Heart right ventricle (tissue), 16 donors: Measurements from ENCODE around the gene SLC10A3. TPM values are rescaled to one million over a fixed set of nuclear protein-coding genes. Genes with fewer than 3 reads are reported as not detected.

Experiments
- ATAC-seq, 8 donors: fragments of 200-7000 bp; cut with Tn5 transposase; one replicate each; pipeline ENCODE4 v1.9.1; 2020; ENCODE audit warnings: mild to moderate bottlenecking in 8 of 8, moderate library complexity in 8 of 8, moderate number of reproducible peaks in 1 of 8
- DNase-seq, 2 donors: peaks; one replicate each; pipeline ENCODE4 v3.0.0-alpha.2; 2020
- H3K27ac ChIP-seq, 10 donors: fragments of 200-600 bp; sonication (generic) in 2 of 10; one replicate each; pipeline versions ENCODE4 v1.5.0 to v1.8.0; 2020 to 2022; ENCODE audit warnings: mild to moderate bottlenecking in 3 of 10
- H3K27me3 ChIP-seq, 7 donors: fragments of 200-600 bp; one replicate each; pipeline ENCODE4 v1.8.0; 2021 to 2022; ENCODE audit warnings: mild to moderate bottlenecking in 2 of 7
- H3K36me3 ChIP-seq, 9 donors: fragments of 200-600 bp; sonication (generic) in 1 of 9; one replicate each; pipeline versions ENCODE4 v1.5.0 to v1.8.0; 2020 to 2022; ENCODE audit warnings: mild to moderate bottlenecking in 2 of 9
- H3K4me1 ChIP-seq, 9 donors: fragments of 200-600 bp; sonication (generic) in 1 of 9; one replicate each; pipeline versions ENCODE4 v1.5.0 to v1.8.0; 2020 to 2022; ENCODE audit warnings: mild to moderate bottlenecking in 4 of 9
- H3K4me3 ChIP-seq, 10 donors: fragments of 200-600 bp; sonication (generic) in 2 of 10; one replicate each; pipeline versions ENCODE4 v1.5.0 to v1.8.0; 2020 to 2022; ENCODE audit warnings: mild to moderate bottlenecking in 7 of 10, moderate library complexity in 2 of 10
- H3K9me3 ChIP-seq, 11 donors: fragments of 200-600 bp in 10 of 11; sonication (generic) in 2 of 11; one replicate each; pipeline versions ENCODE4 v1.5.0 to v1.8.0; 2013 to 2022; ENCODE audit warnings: mild to moderate bottlenecking in 2 of 11, control low read depth in 1 of 11, moderate library complexity in 1 of 11
- WGBS, 2 donors: extraction: QIAGEN DNeasy Blood & Tissue Kit; methylation state at CpG; one replicate each; pipeline ENCODE4 v1.1.7; 2013; ENCODE audit warnings: inconsistent platforms in 1 of 2; 5-methylcytosine and 5-hydroxymethylcytosine counted together
- intact Hi-C, 10 donors: fragments of 100-400 bp; cut with DNase I; formaldehyde crosslinking; loops; one replicate each; pipeline versions ENCODE4 v1.11.1 to v1.14.2; 2022
- polyA plus RNA-seq, 2 donors: library from polyadenylated mRNA; stranded (reverse); fragments of 200-250 nt; gene quantifications; one replicate each; pipeline ENCODE4 v1.2.3, GENCODE V29; 2013
- total RNA-seq, 10 donors: library from RNA; stranded (reverse); fragmentation: NEBNext Ultra II Directional in 3 of 10; extraction: Animal tissue kit (Norgen Biotek cat#: 25700) in 3 of 10; gene quantifications; one replicate each; pipeline versions ENCODE4 v1.2.1 to v1.2.4, GENCODE V29; 2021 to 2023
- TF ChIP-seq, protein P1 (sequence below), 9 donors: fragments of 200-600 bp; sonication (generic) in 2 of 9; IDR thresholded peaks; one replicate each; pipeline versions ENCODE4 v1.5.0 to v1.8.0; 2021 to 2022; ENCODE audit warnings: antibody characterized with exemption in 9 of 9, mild to moderate bottlenecking in 5 of 9, moderate library complexity in 1 of 9
- donor health status: Arrhythmogenic right ventricular cardiomyopathy.
- donor health status: ischemic (EF 13 %, LVEDD 7.1; RV severe dilation, severe dysfunction).
- donor health status: healthy with polysubstance abuse.
- donor health status: DM: no; HTN: yes; CAD: no.
- donor health status: DM: no; HTN: no; CAD: no.
- donor health status: ischemic (EF 25% LVEDD 6.9; RV normal size, moderate dysfunction).
- donor health status: ischemic (EF 25% LVEDD 5.7; RV mildly dilated, moderate dysfunction).
- donor health status: healthy.
- donor health status: DM: yes; HTN: yes; CAD: no.
- donor health status: Ischemic cardiomyopathy.
- donor health status: ischemic (EF 35%, LVEDD 5.7; RV mildly dilated, moderate dysfunction).
- donor health status: nonischemic (EF 11% LVEDD 7.7; RV severe dilation, severe dysfunction).
- donor health status: DM: yes; HTN: yes; CAD: no.
- donor health status: PGD.
- donor health status: ischemic (EF 29% LVEDD 5.4; RV normal size, mild dysfunction).
- donor health status: nonischemic (EF 23%, LVEDD 6.1; RV moderate dilation, normal function).

SLC10A3 gene
- total and polyA plus RNA-seq, 12 donors: 8.7 to 38.1 (median 12.1) TPM

DNA sequence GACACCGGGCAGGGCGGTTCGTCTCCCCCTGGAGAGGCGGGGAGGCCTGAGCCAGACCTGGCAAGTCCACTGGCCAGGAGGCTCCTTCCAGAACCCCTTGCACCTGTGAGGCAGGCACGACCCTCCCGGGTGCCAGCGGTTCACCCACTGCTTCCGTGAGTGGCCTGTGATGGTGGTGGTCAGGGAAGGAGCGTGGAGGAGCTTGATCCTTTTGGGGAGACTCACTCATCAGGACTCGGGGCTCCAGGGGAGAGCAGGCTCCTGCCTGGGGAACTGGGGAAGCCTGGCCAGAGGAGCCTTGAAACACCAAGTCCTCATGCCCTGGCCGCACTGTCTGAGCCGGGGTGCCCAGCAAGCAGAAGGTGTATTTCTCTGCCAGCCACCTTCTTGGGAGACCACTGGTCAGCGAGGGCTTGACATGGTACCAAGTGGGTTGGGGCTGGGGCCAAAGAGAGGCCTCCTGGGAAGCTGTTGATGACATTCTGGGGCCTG is 45.6 kb downstream of the SLC10A3 start:
- H3K27ac ChIP-seq: peak overlapping the region in 8 of 10 donors; percentile 75 to 86 (median 81)
- no peaks in the 10 kb centered on the region for H3K9me3 ChIP-seq
- DNase-seq (no peak), ATAC-seq (peak in 1 of 8 donors; percentile 21)
- H3K4me3 ChIP-seq: peak overlapping the region; percentile 44 to 72 (median 65)
- H3K27me3 ChIP-seq: no peaks in the 10 kb centered on the region
- intact Hi-C loops: no loop called here
- H3K36me3 ChIP-seq: peaks cover 0 to 61% (median 12%) of the 10 kb centered on the region in 9 donors
- TF ChIP-seq, protein P1, sequence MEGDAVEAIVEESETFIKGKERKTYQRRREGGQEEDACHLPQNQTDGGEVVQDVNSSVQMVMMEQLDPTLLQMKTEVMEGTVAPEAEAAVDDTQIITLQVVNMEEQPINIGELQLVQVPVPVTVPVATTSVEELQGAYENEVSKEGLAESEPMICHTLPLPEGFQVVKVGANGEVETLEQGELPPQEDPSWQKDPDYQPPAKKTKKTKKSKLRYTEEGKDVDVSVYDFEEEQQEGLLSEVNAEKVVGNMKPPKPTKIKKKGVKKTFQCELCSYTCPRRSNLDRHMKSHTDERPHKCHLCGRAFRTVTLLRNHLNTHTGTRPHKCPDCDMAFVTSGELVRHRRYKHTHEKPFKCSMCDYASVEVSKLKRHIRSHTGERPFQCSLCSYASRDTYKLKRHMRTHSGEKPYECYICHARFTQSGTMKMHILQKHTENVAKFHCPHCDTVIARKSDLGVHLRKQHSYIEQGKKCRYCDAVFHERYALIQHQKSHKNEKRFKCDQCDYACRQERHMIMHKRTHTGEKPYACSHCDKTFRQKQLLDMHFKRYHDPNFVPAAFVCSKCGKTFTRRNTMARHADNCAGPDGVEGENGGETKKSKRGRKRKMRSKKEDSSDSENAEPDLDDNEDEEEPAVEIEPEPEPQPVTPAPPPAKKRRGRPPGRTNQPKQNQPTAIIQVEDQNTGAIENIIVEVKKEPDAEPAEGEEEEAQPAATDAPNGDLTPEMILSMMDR (IDR thresholded peaks at IDR 0.05): no peak
- 46 to 54% methylated on average over 12 to 13 of the region's 13 CpGs for WGBS, 2 donors
- H3K4me1 ChIP-seq: peaks cover 0 to 21% (median 11%) of the 10 kb centered on the region in 9 donors

DNA sequence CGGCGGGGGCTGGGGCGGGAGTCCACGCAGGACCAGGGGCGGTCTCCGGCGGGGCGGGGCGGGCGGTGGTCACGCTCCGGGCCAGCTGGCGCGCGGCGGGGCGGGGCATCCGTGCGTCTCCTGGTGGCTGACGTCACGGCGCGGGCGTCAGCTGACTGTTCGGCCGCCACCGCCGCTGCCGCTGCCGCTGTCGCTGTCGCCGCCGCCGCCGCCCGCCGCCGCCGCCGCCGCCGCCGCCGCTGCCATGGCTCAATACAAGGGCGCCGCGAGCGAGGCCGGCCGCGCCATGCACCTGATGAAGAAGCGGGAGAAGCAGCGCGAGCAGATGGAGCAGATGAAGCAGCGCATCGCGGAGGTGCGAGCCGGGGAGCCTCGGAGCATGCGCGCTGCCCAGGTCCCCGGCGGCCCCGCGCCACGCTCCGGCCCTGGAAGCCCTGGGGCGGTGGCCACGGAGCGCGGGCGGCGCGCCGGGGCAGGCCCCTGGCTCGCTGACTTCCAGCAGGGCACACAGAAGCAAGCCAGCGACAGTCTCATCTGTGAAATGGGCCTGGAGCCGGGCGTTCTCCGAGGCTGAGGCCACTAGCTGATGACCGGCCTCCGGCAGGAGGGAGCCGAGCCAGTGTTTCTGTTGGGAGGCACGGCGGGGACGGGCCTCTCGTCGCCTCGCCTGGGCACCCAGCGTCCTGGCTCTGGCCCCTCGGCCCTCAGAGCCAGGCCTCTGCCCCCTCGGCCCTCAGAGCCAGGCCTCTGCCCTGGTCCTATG is 46.3 kb downstream of the SLC10A3 start, which contains the start of gene FAM50A:
FAM50A (plus strand) TSS at position 150 of the 763 bp plus-strand sequence; CDS start at position 245, 95 bp downstream.
- no peaks in the 10 kb centered on the region for H3K9me3 ChIP-seq
- H3K4me1 ChIP-seq: peaks cover 0 to 23% (median 11%) of the 10 kb centered on the region in 9 donors
- H3K36me3 ChIP-seq: peaks cover 0 to 61% (median 12%) of the 10 kb centered on the region in 9 donors
- peak; percentile 72 to 93 (median 90) for ATAC-seq
- DNase-seq: peak; percentile 79 to 85
- intact Hi-C loops: no loop called here
- peak within 1 kb of the TSS; percentile 44 to 72 (median 65) for H3K4me3 ChIP-seq
- TF ChIP-seq, protein P1 (IDR thresholded peaks at IDR 0.05): peak in 1 of 9 donors; percentile 9
- no peaks in the 10 kb centered on the region for H3K27me3 ChIP-seq
- H3K27ac ChIP-seq: peak within 1 kb of the TSS; percentile 61 to 86 (median 80)
- WGBS, 2 donors: 0% methylated on average over 23 to 83 of the region's 94 CpGs

DNA sequence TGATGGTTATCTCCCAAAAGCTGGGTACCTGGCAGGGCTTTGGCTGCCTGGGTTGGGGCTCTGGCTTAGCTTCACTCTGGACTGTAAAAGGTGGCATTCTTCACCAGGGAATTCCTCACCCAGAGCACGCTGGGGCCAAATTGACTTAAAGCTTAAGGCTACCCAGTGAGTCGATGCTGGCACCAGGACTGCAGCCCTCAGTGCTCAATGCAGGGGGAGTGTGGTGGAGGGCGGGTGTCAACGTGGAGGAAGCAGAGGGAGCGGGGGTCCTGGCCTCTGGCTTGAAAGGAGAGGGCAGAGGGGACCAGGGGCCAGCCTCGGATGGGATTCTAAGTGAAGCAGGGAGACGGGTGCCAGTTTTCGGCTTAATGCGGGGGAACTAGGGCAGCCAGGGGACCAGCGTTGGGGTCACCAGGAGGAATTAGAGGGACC is 46.9 kb downstream of the SLC10A3 start:
- Histone ChIP-seq H3K4me1 (peaks cover 0 to 30% (median 18%) of the 10 kb centered on the region in 9 donors), H3K36me3 (peaks cover 0 to 54% (median 6%) of the 10 kb centered on the region in 9 donors), H3K9me3 (no peaks in the 10 kb centered on the region), H3K27ac (peak overlapping the region; percentile 29 to 86 (median 80)), H3K27me3 (no peaks in the 10 kb centered on the region), H3K4me3 (peak overlapping the region; percentile 6 to 72 (median 65))
- DNase-seq: no peak
- WGBS, 2 donors: 16% methylated on average over 10 of the region's 10 CpGs
- peak in 7 of 8 donors; percentile 6 to 30 (median 21) for ATAC-seq
- TF ChIP-seq, protein P1 (IDR thresholded peaks at IDR 0.05): no peak
- intact Hi-C loops: no loop called here

DNA sequence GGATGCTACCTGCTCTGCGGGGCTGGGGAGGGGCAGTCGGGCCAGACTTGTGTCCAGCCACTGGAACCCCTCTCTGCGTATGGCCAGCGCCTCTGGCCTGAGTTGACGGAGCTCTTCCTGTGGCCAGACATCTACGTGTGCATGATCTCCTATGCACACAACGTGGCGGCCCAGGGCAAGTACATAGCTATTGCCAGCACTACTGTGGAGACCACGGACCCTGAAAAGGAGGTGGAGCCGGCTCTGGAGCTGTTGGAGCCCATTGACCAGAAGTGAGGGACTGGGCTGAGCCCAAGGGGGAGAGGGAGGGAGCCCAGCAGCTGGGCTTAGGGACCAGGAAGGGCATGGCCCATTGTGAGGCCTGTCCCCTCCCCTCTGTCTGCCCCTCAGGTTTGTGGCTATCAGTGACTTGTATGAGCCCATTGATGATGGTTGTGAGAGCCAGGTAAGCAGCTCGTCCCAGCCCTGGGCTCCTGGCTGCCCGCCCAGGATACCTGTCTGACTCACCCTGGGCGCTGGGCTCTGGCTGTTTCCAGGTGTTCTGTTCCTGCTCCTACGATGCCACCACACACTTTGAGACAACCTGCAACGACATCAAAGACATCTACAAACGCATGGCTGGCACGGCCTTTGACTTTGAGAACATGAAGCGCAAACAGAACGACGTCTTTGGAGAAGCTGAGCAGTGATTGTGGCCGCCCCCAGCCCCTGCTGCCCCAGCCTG is 48.3 kb downstream of the SLC10A3 start:
- DNase-seq (no peak), ATAC-seq (no peak)
- TF ChIP-seq, protein P1 (IDR thresholded peaks at IDR 0.05): no peak
- no peak overlapping the region for H3K27ac ChIP-seq
- intact Hi-C loops: no loop called here
- H3K4me1 ChIP-seq: peaks cover 0 to 39% (median 24%) of the 10 kb centered on the region in 9 donors
- no peaks in the 10 kb centered on the region for H3K9me3 ChIP-seq
- 82 to 88% methylated on average over 18 to 21 of the region's 21 CpGs for WGBS, 2 donors
- H3K4me3 ChIP-seq: no peak overlapping the region
- H3K36me3 ChIP-seq: peaks cover 0 to 42% (median 5%) of the 10 kb centered on the region in 9 donors
- H3K27me3 ChIP-seq: no peaks in the 10 kb centered on the region
